DOHH2 (cell line): ENCODE results near the gene ZNF683.
A peak's percentile ranks its signal among the peaks of the same experiment; 100 is the strongest.

Experiments used
- H3F3A ChIP-seq: fragments of 200-600 bp; sonication (generic), shearing (Covaris generic); 2 replicates; pipeline ENCODE4 v1.6.0; 2016; ENCODE audit warnings: antibody characterized with exemption, mild to moderate bottlenecking; ENCODE audit not compliant: control insufficient read depth, insufficient read depth
- H3K27ac ChIP-seq: fragments of 200-600 bp; sonication (generic); 2 replicates; pipeline ENCODE4 v1.5.1; 2014; ENCODE audit warnings: low read depth, mild to moderate bottlenecking, low read length, moderate library complexity
- H3K27me3 ChIP-seq: fragments of 200-600 bp; sonication (generic); 2 replicates; pipeline ENCODE4 v1.6.1; 2014; ENCODE audit warnings: mild to moderate bottlenecking, low read length, mixed read lengths; ENCODE audit not compliant: control insufficient read depth
- H3K36me3 ChIP-seq: fragments of 200-600 bp; sonication (generic); 2 replicates; pipeline ENCODE4 v1.6.1; 2014; ENCODE audit warnings: mild to moderate bottlenecking, low read length, moderate library complexity, mixed read lengths; ENCODE audit not compliant: control insufficient read depth
- H3K4me1 ChIP-seq: fragments of 200-600 bp; sonication (generic); 2 replicates; pipeline ENCODE4 v1.6.1; 2014; ENCODE audit warnings: mild to moderate bottlenecking, low read length, mixed read lengths; ENCODE audit not compliant: control insufficient read depth
- H3K4me2 ChIP-seq: fragments of 200-600 bp; sonication (generic); 2 replicates; pipeline ENCODE4 v1.6.0; 2014; ENCODE audit warnings: mild to moderate bottlenecking, low read length, moderate library complexity
- H3K4me3 ChIP-seq: fragments of 200-600 bp; sonication (generic); 2 replicates; pipeline ENCODE4 v1.5.1; 2014; ENCODE audit warnings: mild to moderate bottlenecking, low read length, mixed read lengths
- H3K79me2 ChIP-seq: fragments of 200-600 bp; sonication (generic); 2 replicates; pipeline ENCODE4 v1.6.1; 2014; ENCODE audit warnings: mild to moderate bottlenecking, low read length, mixed read lengths; ENCODE audit not compliant: control insufficient read depth
- H3K9me2 ChIP-seq: fragments of 200-600 bp; sonication (generic); replicated peaks from 2 replicates; pipeline ENCODE4 v1.6.1; 2014; ENCODE audit warnings: mild to moderate bottlenecking, low read length, mixed read lengths; ENCODE audit not compliant: control insufficient read depth
- H3K9me3 ChIP-seq: fragments of 200-600 bp; sonication (generic); 2 replicates; pipeline ENCODE4 v1.6.1; 2014; ENCODE audit warnings: antibody characterized with exemption, low read length, mixed read lengths; ENCODE audit not compliant: control insufficient read depth, insufficient read depth
- H4K20me1 ChIP-seq: fragments of 200-600 bp; sonication (generic); 2 replicates; pipeline ENCODE4 v1.6.0; 2014; ENCODE audit warnings: low read depth, mild to moderate bottlenecking, antibody characterized with exemption, low read length, moderate library complexity; ENCODE audit not compliant: control insufficient read depth, insufficient read depth
- CTCF ChIP-seq: fragments of 200-600 bp; sonication (generic); IDR thresholded peaks from one replicate; pipeline ENCODE4 v1.5.1; 2014; ENCODE audit warnings: antibody characterized with exemption, mild to moderate bottlenecking, low read depth, low read length; ENCODE audit not compliant: poor library complexity, severe bottlenecking
- EZH2phosphoT487 ChIP-seq: fragments of 200-600 bp; sonication (generic); IDR thresholded peaks from 2 replicates; pipeline ENCODE4 v1.6.1; 2017; ENCODE audit warnings: borderline replicate concordance, mild to moderate bottlenecking, antibody characterized with exemption, low read length, moderate library complexity, mixed read lengths

ZNF683 gene

GRCh38 chr1:26410706-26411623 is 38.4 kb upstream of the ZNF683 start, which contains the start of gene LIN28A:
TSS of gene LIN28A (plus strand) at chr1:26410817. CDS start at chr1:26410892, 75 bp downstream.
- Histone ChIP-seq H3K4me1 (peaks cover 15% of the 10 kb centered on the region), H4K20me1 (no peaks in the 10 kb centered on the region), H3K9me2 (no peaks in the 10 kb centered on the region), H3F3A (no peaks in the 10 kb centered on the region), H3K27ac (no peak within 1 kb of the TSS), H3K36me3 (no peaks in the 10 kb centered on the region), H3K79me2 (no peaks in the 10 kb centered on the region), H3K4me2 (peak within 1 kb of the TSS; percentile 50; the same call in 1 of the 2 replicates), H3K9me3 (no peaks in the 10 kb centered on the region), H3K27me3 (peaks cover 76% of the 10 kb centered on the region), H3K4me3 (no peak within 1 kb of the TSS)
- no peak for TF ChIP-seq EZH2phosphoT487
- no peak for TF ChIP-seq CTCF

- no peak for TF ChIP-seq CTCF
- no peak for TF ChIP-seq EZH2phosphoT487
- Histone ChIP-seq H3K36me3 (no peaks in the 10 kb centered on the region), H3K27me3 (peaks cover 66% of the 10 kb centered on the region), H3K27ac (no peak overlapping the region), H3K9me3 (no peaks in the 10 kb centered on the region), H3K4me2 (peak overlapping the region; percentile 50), H3K4me1 (peaks cover 15% of the 10 kb centered on the region), H3F3A (no peaks in the 10 kb centered on the region), H3K79me2 (no peaks in the 10 kb centered on the region), H3K4me3 (peak overlapping the region; percentile 29), H3K9me2 (no peaks in the 10 kb centered on the region), H4K20me1 (no peaks in the 10 kb centered on the region)
Measured at GRCh38 chr1:26409191-26409807, 36.7 kb upstream of the ZNF683 start.

- Histone ChIP-seq H3K27me3 (peaks cover 66% of the 10 kb centered on the region), H3F3A (no peaks in the 10 kb centered on the region), H3K27ac (no peak overlapping the region), H3K4me1 (peaks cover 15% of the 10 kb centered on the region), H3K4me2 (peak overlapping the region; percentile 50), H4K20me1 (no peaks in the 10 kb centered on the region), H3K9me3 (no peaks in the 10 kb centered on the region), H3K4me3 (peak overlapping the region; percentile 29; the same call in 1 of the 2 replicates), H3K9me2 (no peaks in the 10 kb centered on the region), H3K79me2 (no peaks in the 10 kb centered on the region), H3K36me3 (no peaks in the 10 kb centered on the region)
- TF ChIP-seq EZH2phosphoT487 (no peak), CTCF (no peak)
Measured at GRCh38 chr1:26408604-26409003, 36.1 kb upstream of the ZNF683 start.
